Measurements from ENCODE around the gene IRAK4.

- TF ChIP-seq CTCF (conservative IDR thresholded peaks at IDR 0.05 in 1 of 2, IDR thresholded peaks at IDR 0.05 in 1 of 2; ENCODE audit: low read depth in 1 of 2, low read length in 2 of 2) (no peak), EZH2 (IDR thresholded peaks at IDR 0.05; ENCODE audit: low read length, missing control alignments) (no peak)
Measured at GRCh38 chr12:43733687-43734086, 25.1 kb upstream of the IRAK4 start.

Data from fibroblast of lung (primary cell).